Astrocyte of the cerebellum (primary cell): ENCODE measurements around the gene AAK1.

Source experiments
- DNase-seq: peaks from one replicate; pipeline ENCODE4 v3.0.0-alpha.2; 2011; ENCODE audit warnings: low read depth
- H3K4me3 ChIP-seq: 2 replicates; pipeline ENCODE4 v1.5.1; 2011; ENCODE audit warnings: mild to moderate bottlenecking, low read depth, low read length, moderate library complexity
- CTCF ChIP-seq: IDR thresholded peaks from 2 replicates; pipeline ENCODE4 v1.5.1; 2012; ENCODE audit warnings: low read length, low read depth, moderate library complexity, mild to moderate bottlenecking; ENCODE audit errors: missing control alignments
- in situ Hi-C: cut with HindIII; loops from 2 replicates; pipeline ENCODE4 v1.10.0; 2017; ENCODE audit warnings: low sequenced_read_pairs

Gene AAK1

DNA sequence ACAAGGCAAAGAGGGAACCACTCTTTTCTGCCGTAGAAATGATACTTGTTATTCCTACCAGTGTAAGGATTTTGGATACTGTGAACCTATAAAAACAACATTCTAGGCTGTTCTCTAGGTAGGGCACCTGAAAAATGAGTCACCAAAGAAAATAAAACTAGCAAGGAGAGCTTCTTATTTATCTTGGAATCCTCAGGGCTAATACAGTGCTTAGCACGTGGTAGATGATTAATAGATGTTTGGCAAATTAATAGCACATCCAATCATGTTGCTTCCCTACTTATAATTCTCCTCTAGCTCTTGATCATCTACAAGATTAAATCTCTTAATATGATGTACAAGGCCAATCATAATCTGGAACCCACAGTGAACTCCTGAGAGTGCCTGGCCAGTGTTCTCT, 73.1 kb downstream of the AAK1 start:
- TF ChIP-seq CTCF = no peak
- in situ Hi-C loops = no loop called here
- no peak for DNase-seq
- H3K4me3 ChIP-seq = no peak overlapping the region

- no peak overlapping the region for H3K4me3 ChIP-seq
- no peak for DNase-seq
- in situ Hi-C loops = no loop called here
- TF ChIP-seq CTCF = no peak
These were observed 75.6 kb downstream of the AAK1 start for GRCh38 chr2:69567909-69568300.

DNA sequence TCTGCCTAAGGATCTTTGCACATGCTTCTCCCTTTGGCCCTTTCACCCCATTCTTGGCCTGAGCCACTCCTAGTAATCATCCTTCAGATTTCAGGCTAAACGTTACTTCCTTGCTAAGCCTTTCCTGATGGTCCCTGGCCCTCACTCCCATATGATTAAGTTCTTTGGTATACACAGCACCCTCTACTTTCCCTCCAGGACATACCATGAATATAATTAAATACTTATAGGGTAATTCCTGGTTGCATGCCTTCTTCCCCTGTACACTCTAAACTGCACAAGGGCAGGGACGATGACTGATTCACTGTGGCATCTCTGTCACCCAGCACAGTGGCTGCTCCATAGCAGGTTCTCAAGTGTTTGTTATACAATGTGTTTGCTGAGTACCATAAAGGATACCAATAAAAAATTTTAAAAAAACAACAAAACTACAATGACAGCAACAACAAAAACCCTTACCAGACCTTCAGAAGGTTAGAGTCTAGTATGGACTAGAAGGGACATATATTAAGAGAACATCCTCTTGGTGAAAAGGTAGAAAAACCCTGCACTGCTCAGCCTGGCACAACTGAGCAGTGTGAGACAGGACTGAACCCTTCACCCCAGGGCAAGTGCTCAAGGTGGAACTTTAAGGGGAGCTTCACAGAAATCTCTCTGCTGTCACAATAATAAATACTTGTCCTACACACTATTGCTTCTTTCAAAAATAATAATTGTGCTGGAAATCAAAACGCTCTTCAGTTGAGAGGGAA, 76.2 kb downstream of the AAK1 start:
- in situ Hi-C loops = no loop called here
- H3K4me3 ChIP-seq = no peak overlapping the region
- no peak for DNase-seq
- no peak for TF ChIP-seq CTCF

DNA sequence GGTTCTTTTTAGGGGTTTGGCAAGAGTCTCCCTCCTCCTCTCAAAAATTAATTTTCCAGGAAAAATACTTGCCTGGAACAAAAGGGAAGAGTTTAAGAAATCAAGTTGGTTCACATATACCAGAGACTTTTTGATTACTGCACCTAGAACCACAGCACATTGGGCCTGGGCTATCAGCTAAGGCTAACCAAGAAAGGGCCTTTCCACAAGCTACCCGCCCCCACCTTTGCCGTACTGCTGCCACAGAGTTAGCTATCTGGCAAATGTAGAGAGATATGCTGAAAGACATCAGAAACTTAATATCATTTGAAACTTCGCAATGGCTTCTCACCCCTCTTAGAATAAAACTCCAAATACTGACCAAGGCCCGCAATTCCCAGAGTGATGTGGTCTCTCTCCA, 76.9 kb downstream of the AAK1 start:
- TF ChIP-seq CTCF = no peak
- in situ Hi-C loops = no loop called here
- no peak for DNase-seq
- no peak overlapping the region for H3K4me3 ChIP-seq

- TF ChIP-seq CTCF = peak; percentile 71
- no peak for DNase-seq
- in situ Hi-C loops = no loop called here
- H3K4me3 ChIP-seq = no peak overlapping the region
These were observed 78.1 kb downstream of the AAK1 start for GRCh38 chr2:69565431-69565839.

GRCh38 chr2:69564604-69565003, 78.9 kb downstream of the AAK1 start:
- H3K4me3 ChIP-seq = no peak overlapping the region
- in situ Hi-C loops = no loop called here
- no peak for TF ChIP-seq CTCF
- no peak for DNase-seq
